H1 (cell line): ENCODE results near the gene SERPINB8. TPM values are rescaled to one million over a fixed set of nuclear protein-coding genes. Genes with fewer than 3 reads are reported as not detected.
A peak's percentile ranks its signal among the peaks of the same experiment; 100 is the strongest.

Experiments used
- CTCF ChIA-PET: fragments of 300-600 bp; sonication (Branson Sonifier 250); formaldehyde crosslinking; loops from one replicate; lab custom pipeline; 2021; ENCODE audit not compliant: partially characterized antibody; lab: Charles Lee
- POLR2A ChIA-PET: fragments of 300-600 bp; sonication (Branson Sonifier 250); formaldehyde crosslinking; loops from one replicate; lab custom pipeline; 2021; ENCODE audit warnings: inconsistent platforms; ENCODE audit not compliant: partially characterized antibody; lab: Charles Lee
- DNase-seq, 2 experiments: peaks; one replicate each; pipeline versions ENCODE4 v3.0.0 to v3.0.0-alpha.2; 2010 to 2022; ENCODE audit warnings: low spot score in 2 of 2, low read depth in 1 of 2, mixed read lengths in 1 of 2
- FAIRE-seq: peaks from 2 replicates; lab custom pipeline; 2011; peaks lifted over from hg19 to GRCh38; lab: Jason Lieb, UNC
- H2AFZ ChIP-seq: 2 replicates; pipeline ENCODE4 v1.8.1; 2012; ENCODE audit warnings: low read length, inconsistent platforms
- H2AK5ac ChIP-seq: 2 replicates; pipeline ENCODE4 v1.6.1; 2013; ENCODE audit warnings: low read depth, low read length
- H2BK120ac ChIP-seq: replicated peaks from 2 replicates; pipeline ENCODE3; 2013; ENCODE audit warnings: low read depth, low read length, inconsistent platforms
- H2BK12ac ChIP-seq: 2 replicates; pipeline ENCODE4 v1.6.1; 2013; ENCODE audit warnings: low read depth, low read length
- H2BK15ac ChIP-seq: 2 replicates; pipeline ENCODE4 v1.6.1; 2013; ENCODE audit warnings: low read length
- H2BK20ac ChIP-seq: 2 replicates; pipeline ENCODE4 v1.6.1; 2013; ENCODE audit warnings: low read length
- H2BK5ac ChIP-seq: 2 replicates; pipeline ENCODE4 v1.6.1; 2013; ENCODE audit warnings: low read depth, low read length
- H3K14ac ChIP-seq: 2 replicates; pipeline ENCODE4 v1.6.1; 2013; ENCODE audit warnings: inconsistent platforms; ENCODE audit not compliant: insufficient read length
- H3K18ac ChIP-seq: 2 replicates; pipeline ENCODE4 v1.6.1; 2013; ENCODE audit warnings: low read length; ENCODE audit errors: extremely low read depth
- H3K23ac ChIP-seq: 2 replicates; pipeline ENCODE4 v1.6.1; 2013; ENCODE audit warnings: inconsistent platforms; ENCODE audit not compliant: insufficient read length
- H3K23me2 ChIP-seq: 2 replicates; pipeline ENCODE4 v1.6.1; 2013; ENCODE audit warnings: low read depth, low read length
- H3K27ac ChIP-seq: 2 replicates; pipeline ENCODE4 v1.6.1; 2011; ENCODE audit warnings: low read depth, low read length, inconsistent platforms
- H3K27me3 ChIP-seq, 4 experiments: replicated peaks in 1 of 4; 1 replicate in 1 of 4; 2 replicates in 3 of 4; pipeline versions ENCODE4 v1.6.1 to v1.8.1; 2011 to 2013; ENCODE audit warnings: low read length in 3 of 4, mild to moderate bottlenecking in 3 of 4, inconsistent platforms in 2 of 4, mixed read lengths in 2 of 4, moderate library complexity in 1 of 4; ENCODE audit not compliant: control insufficient read depth in 3 of 4, insufficient read depth in 3 of 4; ENCODE audit errors: extremely low read depth in 1 of 4
- H3K36me3 ChIP-seq, 4 experiments: 2 replicates each; pipeline versions ENCODE4 v1.6.1 to v1.8.1; 2011 to 2013; ENCODE audit warnings: mild to moderate bottlenecking in 4 of 4, low read length in 3 of 4, moderate library complexity in 2 of 4, control low read depth in 1 of 4, inconsistent platforms in 1 of 4; ENCODE audit not compliant: insufficient read depth in 4 of 4, control insufficient read depth in 2 of 4
- H3K4ac ChIP-seq: replicated peaks from 2 replicates; pipeline ENCODE3; 2013; ENCODE audit warnings: low read length, low read depth, mixed read lengths, inconsistent platforms; ENCODE audit not compliant: insufficient read length
- H3K4me1 ChIP-seq, 4 experiments: replicated peaks in 1 of 4; 1 replicate in 1 of 4; 2 replicates in 3 of 4; pipeline versions ENCODE4 v1.6.1 to v1.8.1; 2011 to 2013; ENCODE audit warnings: low read length in 3 of 4, inconsistent platforms in 2 of 4, mixed read lengths in 1 of 4; ENCODE audit not compliant: insufficient read depth in 4 of 4, control insufficient read depth in 3 of 4
- H3K4me2 ChIP-seq, 2 experiments: 2 replicates each; pipeline versions ENCODE4 v1.6.1 to v1.8.1; 2011 to 2013; ENCODE audit warnings: low read depth in 2 of 2, low read length in 2 of 2, control low read depth in 1 of 2, inconsistent platforms in 1 of 2, mild to moderate bottlenecking in 1 of 2; ENCODE audit not compliant: insufficient read depth in 1 of 2
- H3K4me3 ChIP-seq, 4 experiments: fragments of 200-600, 300-600 bp in 1 of 4; sonication (generic), shearing (Covaris generic), sonication (Bioruptor Twin) in 1 of 4; 2 replicates each; pipeline versions ENCODE4 v1.5.1 to v1.8.1; 2011 to 2016; ENCODE audit warnings: low read length in 4 of 4, low read depth in 3 of 4, control low read depth in 2 of 4, inconsistent platforms in 2 of 4, mild to moderate bottlenecking in 2 of 4, mixed read lengths in 1 of 4, moderate library complexity in 1 of 4; ENCODE audit not compliant: insufficient read depth in 2 of 4; ENCODE audit errors: extremely low read depth in 1 of 4
- H3K56ac ChIP-seq: replicated peaks from 2 replicates; pipeline ENCODE3; 2013; ENCODE audit warnings: low read depth, mild to moderate bottlenecking, mixed read lengths, low read length, inconsistent platforms; ENCODE audit not compliant: insufficient read length
- H3K79me1 ChIP-seq: 2 replicates; pipeline ENCODE4 v1.6.1; 2013; ENCODE audit warnings: low read depth, low read length, control low read depth
- H3K79me2 ChIP-seq, 2 experiments: 2 replicates each; pipeline versions ENCODE4 v1.6.1 to v1.8.1; 2012 to 2013; ENCODE audit warnings: low read length in 2 of 2, mild to moderate bottlenecking in 2 of 2, inconsistent platforms in 1 of 2; ENCODE audit not compliant: insufficient read depth in 2 of 2, control insufficient read depth in 1 of 2
- H3K9ac ChIP-seq, 4 experiments: replicated peaks in 1 of 4; 1 replicate in 1 of 4; 2 replicates in 3 of 4; pipeline versions ENCODE4 v1.6.1 to v1.8.1; 2011 to 2013; ENCODE audit warnings: low read depth in 3 of 4, low read length in 3 of 4, control low read depth in 2 of 4, mild to moderate bottlenecking in 2 of 4, moderate library complexity in 2 of 4, inconsistent platforms in 1 of 4; ENCODE audit errors: extremely low read depth in 1 of 4
- H3K9me3 ChIP-seq, 2 experiments: 2 replicates each; pipeline versions ENCODE4 v1.6.1 to v1.8.1; 2012 to 2013; ENCODE audit warnings: mild to moderate bottlenecking in 2 of 2, moderate library complexity in 2 of 2, control low read depth in 1 of 2, inconsistent platforms in 1 of 2, low read depth in 1 of 2, low read length in 1 of 2, mixed read lengths in 1 of 2; ENCODE audit not compliant: insufficient read depth in 2 of 2
- H4K20me1 ChIP-seq, 2 experiments: replicated peaks in 1 of 2; 2 replicates each; pipeline versions ENCODE3 to v1.8.1; 2011 to 2013; ENCODE audit warnings: inconsistent platforms in 2 of 2, low read length in 2 of 2, mild to moderate bottlenecking in 1 of 2; ENCODE audit not compliant: insufficient read depth in 2 of 2, control insufficient read depth in 1 of 2
- H4K5ac ChIP-seq: 2 replicates; pipeline ENCODE4 v1.6.1; 2013; ENCODE audit warnings: low read length, low read depth, mixed read lengths, inconsistent platforms; ENCODE audit not compliant: insufficient read length
- H4K8ac ChIP-seq: 2 replicates; pipeline ENCODE4 v1.8.0; 2013; ENCODE audit warnings: mild to moderate bottlenecking, moderate library complexity, low read length, inconsistent platforms; ENCODE audit not compliant: insufficient read depth; ENCODE audit errors: extremely low read depth
- H4K91ac ChIP-seq: replicated peaks from 2 replicates; pipeline ENCODE3; 2013; ENCODE audit warnings: low read length, mixed read lengths, inconsistent platforms; ENCODE audit not compliant: insufficient read length
- CEBPB ChIP-seq: IDR thresholded peaks from 2 replicates; pipeline ENCODE4 v1.6.1; 2012; ENCODE audit warnings: low read depth, low read length
- EZH2 ChIP-seq: fragments of 200-600 bp; sonication (generic); IDR thresholded peaks from 2 replicates; pipeline ENCODE4 v1.7.1; 2012; ENCODE audit warnings: low read depth, mild to moderate bottlenecking, moderate library complexity, low read length, inconsistent platforms; ENCODE audit not compliant: severe bottlenecking
- JUND ChIP-seq: IDR thresholded peaks from 2 replicates; pipeline ENCODE4 v1.6.1; 2011; ENCODE audit warnings: mild to moderate bottlenecking, improper control_type of control experiment, low read length
- NRF1 ChIP-seq: IDR thresholded peaks from 2 replicates; pipeline ENCODE4 v1.6.1; 2011; ENCODE audit warnings: mild to moderate bottlenecking, low read depth, low read length, improper control_type of control experiment
- RBBP5 ChIP-seq: IDR thresholded peaks from 2 replicates; pipeline ENCODE4 v1.7.1; 2012; ENCODE audit warnings: low read depth, mild to moderate bottlenecking, inconsistent platforms, low read length, moderate library complexity, borderline replicate concordance
- TAF1 ChIP-seq: IDR thresholded peaks from 2 replicates; pipeline ENCODE4 v1.6.1; 2011; ENCODE audit warnings: mild to moderate bottlenecking, low read depth, low read length
- TBP ChIP-seq: IDR thresholded peaks from 2 replicates; pipeline ENCODE4 v1.6.1; 2011; ENCODE audit warnings: low read depth, low read length, improper control_type of control experiment
- WGBS, 2 experiments: shearing (Covaris generic) in 1 of 2; methylation state at CpG; one replicate each; pipeline versions ENCODE4 v1.1.6 to v1.1.7; 2013 to 2015; ENCODE audit warnings: low lambda C conversion rate in 2 of 2, mixed read lengths in 2 of 2, inconsistent platforms in 1 of 2, low coverage in 1 of 2, missing lambda C conversion rate in 1 of 2; ENCODE audit not compliant: insufficient replicate concordance in 2 of 2, insufficient coverage in 1 of 2, insufficient read length in 1 of 2; ENCODE audit errors: extremely low coverage in 1 of 2, missing lambda C conversion rate in 1 of 2; 5-methylcytosine and 5-hydroxymethylcytosine counted together
- long read RNA-seq, 2 experiments: library from RNA in 1 of 2; library from capped mRNA in 1 of 2; stranded (forward); transcript quantifications; one replicate each; pipeline ENCODE4 v2.0.0, GENCODE V29; 2021; ENCODE audit warnings: inconsistent platforms in 1 of 2
- polyA minus RNA-seq, 3 experiments: library from RNA; depleted of rRNA, polyadenylated mRNA; stranded (reverse); fragments of >200 nt; gene quantifications; 1 replicate in 2 of 3; 2 replicates in 1 of 3; pipeline ENCODE4 v1.2.3, GENCODE V29; 2011
- polyA plus RNA-seq, 7 experiments: library from polyadenylated mRNA; depleted of rRNA in 3 of 7; stranded (reverse) in 5 of 7; unstranded in 2 of 7; fragments of >200 nt in 5 of 7; fragments of 200-250 nt in 2 of 7; gene quantifications; 1 replicate in 5 of 7; 2 replicates in 1 of 7; 4 replicates in 1 of 7; pipeline versions ENCODE4 v1.2.1 to v1.2.3, GENCODE V29; 2011 to 2013; ENCODE audit warnings: missing spikeins in 2 of 7, mixed read lengths in 2 of 7
- total RNA-seq: library from RNA; stranded (reverse); fragmentation: NEBNext Ultra II Directional; extraction: Animal tissue kit (Norgen Biotek cat#: 25700); gene quantifications from 2 replicates; pipeline ENCODE4 v1.2.1, GENCODE V29; 2021

SERPINB8 gene
- total RNA-seq (0.50 and 1.2 TPM in 2 replicates), polyA plus RNA-seq (2011; rRNA removed) (0.27 and 0.42 TPM in 2 replicates), polyA minus RNA-seq (2011; rRNA and poly(A)+ RNA removed) (0.24 and 0.47 TPM in 2 replicates)
- 0.52 TPM for polyA plus RNA-seq (2011; cell fraction: cytosol; rRNA removed)
- polyA plus RNA-seq (2011; cell fraction: nucleus; rRNA removed): 0.43 TPM
- 0.28 to 0.46 TPM (median 0.37 TPM) in 4 replicates for polyA plus RNA-seq (2012, experiment 1 of 2)
- polyA plus RNA-seq (2012, experiment 2 of 2): not detected
- 0.65 TPM for polyA plus RNA-seq (2013, experiment 1 of 2)
- polyA plus RNA-seq (2013, experiment 2 of 2): 0.77 TPM
- 0.44 TPM for polyA minus RNA-seq (2011; cell fraction: cytosol; rRNA and poly(A)+ RNA removed)
- 1.4 TPM for polyA minus RNA-seq (2011; cell fraction: nucleus; rRNA and poly(A)+ RNA removed)
- long read RNA-seq, experiment 1, partial matches to known transcripts: 1 of 1 reads
- long read RNA-seq, experiment 1, other reads (novel, unspliced or antisense): 0 of 1 reads
- long read RNA-seq, experiment 2: 0 reads

- Histone ChIP-seq H3K27me3 (peaks cover 8 to 21% (median 14%) of the 10 kb centered on the region in 4 experiments), H3K18ac (peak within 1 kb of the TSS; percentile 83), H2AK5ac (no peak within 1 kb of the TSS), H4K8ac (peak within 1 kb of the TSS; percentile 81; the same call in 1 of the 2 replicates), H4K91ac (peak within 1 kb of the TSS; percentile 86), H3K56ac (peak within 1 kb of the TSS; percentile 78), H2BK12ac (peak within 1 kb of the TSS; percentile 43; the same call in 1 of the 2 replicates), H2BK15ac (no peak within 1 kb of the TSS), H3K4me1 (peaks cover 2 to 5% (median 4%) of the 10 kb centered on the region in 4 experiments; a peak in 4 of 7 replicates), H2AFZ (peak within 1 kb of the TSS; percentile 79; the same call in 1 of the 2 replicates), H3K36me3 (no peaks in the 10 kb centered on the region), H4K20me1 (peaks cover 0 to 2% of the 10 kb centered on the region in 2 experiments), H3K14ac (no peak within 1 kb of the TSS), H3K79me2 (no peaks in the 10 kb centered on the region), H2BK5ac (peak within 1 kb of the TSS; percentile 54), H2BK120ac (no peak within 1 kb of the TSS), H3K23ac (no peak within 1 kb of the TSS), H3K27ac (peak within 1 kb of the TSS; percentile 56), H3K4ac (no peak within 1 kb of the TSS), H3K23me2 (peaks cover 8% of the 10 kb centered on the region), H3K4me3 (peak within 1 kb of the TSS; percentile 67 to 90 (median 76)), H3K9me3 (no peaks in the 10 kb centered on the region), H4K5ac (peak within 1 kb of the TSS; percentile 87), H3K9ac (peak within 1 kb of the TSS; percentile 56 to 76 (median 73)), H2BK20ac (no peak within 1 kb of the TSS), H3K4me2 (peak within 1 kb of the TSS; percentile 90 to 97), H3K79me1 (no peaks in the 10 kb centered on the region)
- WGBS, 2 experiments: 2% methylated on average over 42 of the region's 62 CpGs; no CpG with 5 or more reads in 1 of the 2 experiments
- POLR2A ChIA-PET: interaction anchor here (0.7 to 1.7 kb wide), 4 partner anchors 12 to 31 kb away, joined by 3 to 7 read pairs (median 4); no protein-coding TSS in a partner anchor
- DNase-seq (peak; percentile 85 to 90), FAIRE-seq (no peak)
- CTCF ChIA-PET: interaction anchor here (0.6 kb wide), 1 partner anchor 34 kb away, joined by 3 read pairs; no protein-coding TSS in a partner anchor
- TF ChIP-seq RBBP5: 0 out of 2 replicates have a peak, but pooled peaks have one; percentile 76
- TF ChIP-seq JUND: peak; percentile 54; the same call in 1 of the 2 replicates
- TF ChIP-seq CEBPB: peak; percentile 71
- peak; percentile 65; the same call in 1 of the 2 replicates for TF ChIP-seq TAF1
- no peak for TF ChIP-seq NRF1
- no peak for TF ChIP-seq EZH2
- TF ChIP-seq TBP: peak; percentile 70
Measured at GRCh38 chr18:63969942-63970808, at the start of gene SERPINB8. TSS of gene SERPINB8 (plus strand) at chr18:63970081. CDS start at chr18:63978309, 8,228 bp downstream.
